Activated CD4-positive, alpha-beta T cell treated with anti-CD3 and anti-CD28 coated beads, Interleukin-2, amount 10 ng/mL, durations not matched to agents 7 days and 5 days (primary cell): Measurements from ENCODE around the gene SIN3A. TPM values are rescaled to one million over a fixed set of nuclear protein-coding genes. Genes with fewer than 3 reads are reported as not detected.
"Not testable (repeated sequence)": the region's sequence is repeated elsewhere in the genome, so short reads cannot be mapped to it uniquely, and the experiment has no call there.

Experiments used
- CTCF ChIA-PET: fragments of 350-600 bp; sonication (Branson Sonifier 250); formaldehyde crosslinking; loops from one replicate; lab custom pipeline; 2021; ENCODE audit warnings: antibody characterized with exemption; lab: Charles Lee
- POLR2A ChIA-PET: fragments of 350-600 bp; sonication (Branson Sonifier 250); formaldehyde crosslinking; loops from one replicate; lab custom pipeline; 2021; ENCODE audit warnings: antibody characterized with exemption; lab: Charles Lee
- DNase-seq: peaks from one replicate; pipeline ENCODE4 v3.0.0-alpha.2; 2020
- H3K27ac Mint-ChIP-seq: one replicate; pipeline ENCODE4 v1.8.0; 2021; ENCODE audit warnings: mild to moderate bottlenecking, moderate library complexity, mixed read lengths
- H3K27me3 Mint-ChIP-seq: one replicate; pipeline ENCODE4 v1.8.0; 2021; ENCODE audit warnings: mixed read lengths
- H3K36me3 Mint-ChIP-seq: one replicate; pipeline ENCODE4 v1.8.0; 2021; ENCODE audit warnings: low read depth, mixed read lengths
- H3K4me1 Mint-ChIP-seq: one replicate; pipeline ENCODE4 v1.8.0; 2021; ENCODE audit warnings: mixed read lengths
- H3K4me3 Mint-ChIP-seq: one replicate; pipeline ENCODE4 v1.8.0; 2021; ENCODE audit warnings: mild to moderate bottlenecking, moderate library complexity, mixed read lengths
- H3K9me3 Mint-ChIP-seq: one replicate; pipeline ENCODE4 v1.8.0; 2021; ENCODE audit warnings: mixed read lengths
- total RNA-seq, 2 experiments: library from RNA; stranded (reverse); gene quantifications; one replicate each; pipeline ENCODE4 v1.2.3, GENCODE V29; 2021

The SIN3A gene
- total RNA-seq, 2 experiments from 2014 or later: 106 to 115 TPM

DNA sequence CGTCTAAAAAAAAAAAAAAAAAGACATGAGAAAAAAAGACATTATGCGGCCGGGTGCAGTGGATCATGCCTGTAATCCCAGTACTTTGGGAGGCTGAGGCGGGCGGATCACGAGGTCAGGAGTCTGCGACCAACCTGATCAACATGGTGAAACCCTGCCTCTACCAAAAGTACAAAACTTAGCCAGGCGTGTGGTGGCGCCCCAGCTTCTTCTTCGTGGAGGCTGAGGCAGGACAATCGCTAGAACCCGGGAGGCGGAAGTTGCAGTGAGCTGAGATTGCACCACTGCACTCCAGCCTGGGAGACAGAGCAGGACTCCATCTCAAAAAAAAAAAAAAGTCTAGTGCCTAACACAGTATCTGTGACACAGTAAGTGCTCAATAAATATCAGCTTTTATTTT, 3.3 kb downstream of the SIN3A start:
- DNase-seq, POLR2A ChIA-PET, H3K27ac Mint-ChIP-seq, H3K4me3 Mint-ChIP-seq, H3K9me3 Mint-ChIP-seq, H3K27me3 Mint-ChIP-seq: not testable (repeated sequence)
- CTCF ChIA-PET: interaction anchor here (0.6 to 1.2 kb wide), 2 partner anchors 79 to 1999 kb away, joined by 3 to 4 read pairs; no protein-coding TSS in a partner anchor
- Mint-ChIP-seq H3K4me1 (peaks cover 54% of the 10 kb centered on the region), H3K36me3 (peaks cover 21% of the 10 kb centered on the region)

DNA sequence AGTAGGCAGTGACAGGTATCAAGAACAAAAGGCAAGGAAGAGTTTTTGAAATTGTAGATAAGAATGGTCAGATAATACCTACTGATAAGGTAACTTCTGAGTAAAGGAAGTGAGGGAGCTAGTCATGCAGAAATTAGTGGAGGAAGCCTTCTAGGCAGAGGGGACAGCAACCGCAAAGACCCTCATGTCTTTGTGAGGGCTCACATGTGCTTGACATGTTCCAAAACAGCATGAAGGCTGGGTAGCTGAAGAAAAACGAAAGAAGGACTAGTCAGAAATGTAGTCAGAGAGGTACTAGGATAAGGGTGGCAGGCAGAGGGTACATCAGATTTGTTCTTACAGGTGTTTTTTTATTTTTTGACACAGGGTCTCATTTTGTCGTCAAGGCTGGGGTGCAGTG, 5.3 kb downstream of the SIN3A start:
- ChIA-PET POLR2A (interaction anchor here (1.2 kb wide), 1 partner anchor 9 kb away, joined by 3 read pairs; no protein-coding TSS in a partner anchor), CTCF (interaction anchor here (0.6 to 1.5 kb wide), 4 partner anchors 9 to 34 kb away, joined by 3 to 5 read pairs (median 4); no protein-coding TSS in a partner anchor)
- peak overlapping the region; percentile 85 for H3K27ac Mint-ChIP-seq
- no peak for DNase-seq
- H3K36me3 Mint-ChIP-seq: peaks cover 29% of the 10 kb centered on the region
- H3K9me3 Mint-ChIP-seq: no peaks in the 10 kb centered on the region
- H3K4me1 Mint-ChIP-seq: peaks cover 53% of the 10 kb centered on the region
- H3K27me3 Mint-ChIP-seq: no peaks in the 10 kb centered on the region
- peak overlapping the region; percentile 38 for H3K4me3 Mint-ChIP-seq

DNA sequence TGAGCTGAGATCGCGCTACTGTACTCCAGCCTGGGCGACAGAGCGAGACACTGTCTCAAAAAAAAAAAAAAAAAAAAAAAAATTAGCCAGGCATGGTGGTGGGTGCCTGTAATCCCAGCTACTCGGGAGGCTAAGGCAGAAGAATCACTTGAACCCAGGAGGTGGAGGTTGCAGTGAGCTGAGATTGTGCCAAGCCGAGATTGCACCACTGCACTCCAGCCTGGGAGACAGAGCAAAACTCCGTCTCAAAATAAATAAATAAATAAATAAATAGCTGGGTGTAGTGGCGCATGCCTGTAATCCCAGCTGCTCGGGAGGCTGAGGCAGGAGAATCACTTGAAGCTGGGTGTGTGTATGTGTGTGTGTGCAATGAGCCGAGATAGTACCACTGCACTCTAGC, 6.2 kb downstream of the SIN3A start:
- Mint-ChIP-seq H3K27ac (peak overlapping the region; percentile 85), H3K4me1 (peaks cover 53% of the 10 kb centered on the region), H3K36me3 (peaks cover 35% of the 10 kb centered on the region)
- CTCF ChIA-PET: interaction anchor here (0.6 to 1.5 kb wide), 5 partner anchors 9 to 658 kb away, joined by 3 to 5 read pairs (median 3); no protein-coding TSS in a partner anchor
- H3K9me3 Mint-ChIP-seq, H3K4me3 Mint-ChIP-seq, DNase-seq, H3K27me3 Mint-ChIP-seq, POLR2A ChIA-PET: not testable (repeated sequence)

DNA sequence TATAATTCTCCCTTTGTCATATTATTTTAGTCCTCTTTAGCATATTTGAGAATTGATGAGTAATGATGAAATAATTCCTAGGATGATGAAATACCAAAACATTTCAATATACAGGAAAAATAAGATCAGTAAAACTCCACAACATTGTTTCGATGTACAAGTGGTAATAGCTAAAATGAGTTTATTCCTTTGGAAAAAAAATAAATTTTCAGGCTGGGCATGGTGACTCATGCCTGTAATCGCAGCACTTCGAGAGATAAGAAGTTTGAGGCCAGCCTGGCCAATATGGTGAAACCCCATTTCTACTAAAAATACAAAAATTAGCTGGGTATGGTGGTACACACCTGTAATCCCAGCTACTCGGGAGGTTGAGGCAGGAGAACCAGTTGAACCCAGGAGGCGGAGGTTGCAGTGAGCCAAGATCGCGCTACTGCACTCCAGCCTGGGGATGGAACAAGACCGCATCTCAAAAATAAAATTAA, 7.5 kb downstream of the SIN3A start:
- H3K27ac Mint-ChIP-seq, POLR2A ChIA-PET, H3K9me3 Mint-ChIP-seq, DNase-seq, H3K27me3 Mint-ChIP-seq, H3K4me3 Mint-ChIP-seq: not testable (repeated sequence)
- Mint-ChIP-seq H3K36me3 (peaks cover 36% of the 10 kb centered on the region), H3K4me1 (peaks cover 44% of the 10 kb centered on the region)
- CTCF ChIA-PET: interaction anchor here (0.9 kb wide), 1 partner anchor 203 kb away, joined by 3 read pairs; no protein-coding TSS in a partner anchor

DNA sequence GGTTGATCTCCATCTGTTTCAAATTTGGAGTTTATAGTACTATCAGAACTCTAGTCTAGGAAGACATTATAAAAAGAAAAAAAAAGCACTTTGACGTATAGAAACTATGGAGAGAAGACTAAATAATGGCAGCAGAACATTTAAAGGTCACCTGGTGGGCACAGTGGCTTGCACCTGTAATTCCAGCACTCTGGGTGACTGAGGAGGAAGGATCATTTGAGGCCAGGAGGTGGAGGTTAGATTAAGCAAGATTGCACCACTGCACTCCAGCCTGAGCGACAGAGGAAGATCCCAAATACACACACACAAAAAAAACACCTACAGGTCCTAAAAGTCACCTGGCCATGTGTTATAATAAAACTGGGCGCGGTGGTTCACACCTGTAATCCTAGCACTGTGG, 13.8 kb downstream of the SIN3A start:
- no peaks in the 10 kb centered on the region for H3K27me3 Mint-ChIP-seq
- no peak overlapping the region for H3K27ac Mint-ChIP-seq
- ChIA-PET POLR2A (no interaction called here), CTCF (no interaction called here)
- H3K4me1 Mint-ChIP-seq: peaks cover 38% of the 10 kb centered on the region
- H3K9me3 Mint-ChIP-seq: no peaks in the 10 kb centered on the region
- peaks cover 39% of the 10 kb centered on the region for H3K36me3 Mint-ChIP-seq
- H3K4me3 Mint-ChIP-seq: no peak overlapping the region
- DNase-seq: no peak

DNA sequence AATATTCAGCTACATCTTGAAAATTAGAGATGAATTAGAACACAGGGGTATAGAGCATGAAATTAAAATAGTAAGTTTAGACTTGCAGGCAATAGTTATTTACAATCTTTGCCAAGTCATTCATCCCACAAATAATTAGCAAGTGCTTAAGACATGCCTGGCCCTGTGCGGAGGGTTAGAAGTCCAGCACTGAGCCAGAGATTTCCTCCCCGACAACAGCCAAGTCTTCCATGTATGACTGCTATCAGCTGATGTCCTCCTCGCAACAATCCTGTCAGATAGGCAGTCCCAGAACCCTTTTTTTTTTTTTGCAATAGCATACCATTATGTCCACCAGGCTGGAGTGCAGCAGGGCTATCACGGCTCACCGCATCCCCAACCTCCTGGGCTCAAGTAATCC, 14.6 kb downstream of the SIN3A start:
- no peak for DNase-seq
- Mint-ChIP-seq H3K4me1 (peaks cover 40% of the 10 kb centered on the region), H3K4me3 (no peak overlapping the region), H3K27me3 (no peaks in the 10 kb centered on the region), H3K36me3 (peaks cover 37% of the 10 kb centered on the region), H3K9me3 (no peaks in the 10 kb centered on the region), H3K27ac (peak overlapping the region; percentile 69)
- POLR2A ChIA-PET: no interaction called here
- CTCF ChIA-PET: interaction anchor here (0.6 to 1.8 kb wide), 4 partner anchors 8 to 802 kb away, joined by 3 to 6 read pairs (median 4); partner anchors contain the start of gene MAN2C1

DNA sequence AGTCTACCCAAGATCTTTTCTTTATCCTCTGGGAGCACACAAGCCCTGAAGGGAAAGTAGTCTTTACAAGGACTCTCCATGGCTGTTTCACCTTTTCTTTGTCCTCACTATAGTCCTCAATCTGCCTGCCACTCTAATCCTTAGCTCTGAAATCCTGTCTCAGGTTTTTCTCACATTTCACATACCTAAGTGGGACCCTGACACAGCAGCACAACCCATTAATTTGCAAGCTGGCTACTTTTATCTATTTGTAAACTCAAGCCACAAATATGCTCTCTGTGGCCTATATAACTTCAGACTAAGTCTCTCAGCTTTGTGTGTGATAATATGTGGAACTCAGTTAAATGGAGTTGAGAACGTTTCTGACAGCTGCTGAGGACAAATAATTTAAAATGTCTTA, 19.8 kb downstream of the SIN3A start:
- POLR2A ChIA-PET: no interaction called here
- no peaks in the 10 kb centered on the region for H3K9me3 Mint-ChIP-seq

DNA sequence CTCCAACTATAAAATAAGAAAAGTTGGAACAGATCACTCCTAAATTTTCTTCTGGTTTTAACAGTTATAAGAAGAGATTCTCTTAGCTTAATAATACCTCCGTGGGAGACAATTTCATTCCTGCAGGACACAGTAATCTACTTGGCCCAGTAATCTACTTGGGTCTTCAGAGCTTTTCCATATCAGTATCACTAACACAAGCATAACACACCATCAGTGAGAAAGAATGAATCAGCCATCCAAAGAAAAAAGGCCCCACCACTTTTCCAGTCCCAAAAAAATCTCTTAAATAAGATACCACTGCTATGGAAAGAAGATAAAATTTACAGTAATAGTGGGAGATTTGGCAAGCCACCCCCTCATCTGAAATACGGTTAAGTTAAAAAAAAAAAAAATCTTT, 20.2 kb downstream of the SIN3A start:
- CTCF ChIA-PET: interaction anchor here (0.6 to 0.9 kb wide), 2 partner anchors 10 to 116 kb away, joined by 3 to 4 read pairs; no protein-coding TSS in a partner anchor
- Mint-ChIP-seq H3K4me1 (peaks cover 28% of the 10 kb centered on the region), H3K27ac (no peak overlapping the region), H3K36me3 (peaks cover 32% of the 10 kb centered on the region), H3K4me3 (no peak overlapping the region), H3K9me3 (no peaks in the 10 kb centered on the region), H3K27me3 (no peaks in the 10 kb centered on the region)
- no peak for DNase-seq
- POLR2A ChIA-PET: no interaction called here

More for the DNA sequence above, 19.8 kb downstream of the SIN3A start:
- Mint-ChIP-seq H3K36me3 (peaks cover 31% of the 10 kb centered on the region), H3K27ac (no peak overlapping the region), H3K4me3 (no peak overlapping the region), H3K27me3 (no peaks in the 10 kb centered on the region), H3K4me1 (peaks cover 26% of the 10 kb centered on the region)
- DNase-seq: no peak
- CTCF ChIA-PET: interaction anchor here (0.6 to 0.9 kb wide), 3 partner anchors 9 to 116 kb away, joined by 3 to 4 read pairs (median 3); no protein-coding TSS in a partner anchor

DNA sequence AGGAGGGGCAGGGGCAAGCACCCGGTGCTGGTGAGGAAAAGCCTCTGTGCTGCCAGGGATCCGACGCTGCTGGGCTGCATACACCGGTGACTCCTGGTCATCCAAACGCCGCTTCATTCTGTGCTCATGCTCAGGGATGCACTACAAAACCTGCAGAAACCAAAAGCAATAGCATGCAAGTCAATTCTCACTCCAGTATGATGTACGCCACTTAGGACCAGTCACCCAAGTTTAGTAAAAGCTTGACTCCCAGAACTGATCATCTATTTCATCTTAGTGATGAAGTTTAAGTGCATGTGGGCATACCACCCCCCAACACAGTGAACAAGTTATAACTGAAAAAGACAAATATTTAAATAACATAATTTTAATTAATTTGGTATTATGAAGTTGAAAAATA, 21.2 kb downstream of the SIN3A start:
- Mint-ChIP-seq H3K4me3 (no peak overlapping the region), H3K9me3 (no peaks in the 10 kb centered on the region), H3K27me3 (no peaks in the 10 kb centered on the region), H3K27ac (no peak overlapping the region), H3K4me1 (peaks cover 34% of the 10 kb centered on the region), H3K36me3 (peaks cover 29% of the 10 kb centered on the region)
- no peak for DNase-seq
- CTCF ChIA-PET: interaction anchor here (0.6 kb wide), 1 partner anchor 1467 kb away, joined by 3 read pairs; no protein-coding TSS in a partner anchor
- POLR2A ChIA-PET: no interaction called here

DNA sequence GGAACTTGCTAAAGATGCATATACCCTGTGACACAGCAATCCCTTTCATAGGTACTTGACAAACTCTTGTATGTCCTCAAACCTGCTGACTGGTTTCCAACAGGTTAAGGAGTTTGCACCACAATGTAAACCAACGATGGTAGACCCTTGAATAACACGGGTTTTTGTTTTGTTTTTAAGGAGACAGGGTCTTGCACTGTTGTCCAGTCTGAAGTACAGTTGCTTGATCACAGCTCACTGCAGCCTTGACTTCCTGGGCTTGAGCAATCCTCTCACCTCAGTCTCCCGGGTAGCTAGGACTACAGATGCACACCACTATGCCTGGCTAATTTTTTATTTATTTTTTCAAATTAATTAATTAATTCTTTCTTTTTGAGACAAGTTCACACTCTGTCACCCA, 23.3 kb downstream of the SIN3A start:
- POLR2A ChIA-PET: no interaction called here
- Mint-ChIP-seq H3K27ac (no peak overlapping the region), H3K4me1 (peaks cover 27% of the 10 kb centered on the region), H3K4me3 (no peak overlapping the region), H3K9me3 (no peaks in the 10 kb centered on the region), H3K36me3 (peaks cover 22% of the 10 kb centered on the region), H3K27me3 (no peaks in the 10 kb centered on the region)
- no peak for DNase-seq
- CTCF ChIA-PET: interaction anchor here (1.5 kb wide), 1 partner anchor 60 kb away, joined by 3 read pairs; no protein-coding TSS in a partner anchor

DNA sequence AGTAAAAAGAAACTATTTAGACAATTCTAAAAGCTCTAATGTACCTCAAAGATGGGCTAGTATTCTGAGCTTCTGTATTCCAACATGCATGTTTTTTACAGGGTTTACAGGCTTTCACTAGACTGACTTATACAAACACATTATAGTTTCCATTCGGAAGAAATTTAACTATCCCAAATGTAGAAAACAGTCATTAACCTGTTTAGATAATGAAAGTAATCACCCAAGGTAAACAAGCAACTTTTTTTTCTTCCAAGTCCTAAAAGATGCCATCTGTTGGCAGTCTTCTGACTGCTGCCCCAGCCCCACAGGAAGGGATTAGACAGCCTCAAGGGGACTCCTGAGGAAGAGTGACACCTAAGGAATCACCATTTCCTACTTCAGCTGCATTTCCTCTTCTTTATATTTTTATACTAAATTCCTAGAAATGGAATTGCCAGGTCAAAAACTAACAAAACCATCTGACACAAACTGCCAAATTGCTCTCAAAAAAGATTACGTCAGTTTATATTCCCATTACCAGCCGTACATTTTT, 25.5 kb downstream of the SIN3A start:
- Mint-ChIP-seq H3K27ac (peak overlapping the region; percentile 66), H3K4me1 (peaks cover 18% of the 10 kb centered on the region), H3K4me3 (no peak overlapping the region), H3K36me3 (peaks cover 38% of the 10 kb centered on the region), H3K27me3 (no peaks in the 10 kb centered on the region), H3K9me3 (no peaks in the 10 kb centered on the region)
- POLR2A ChIA-PET: no interaction called here
- no peak for DNase-seq
- CTCF ChIA-PET: no interaction called here

DNA sequence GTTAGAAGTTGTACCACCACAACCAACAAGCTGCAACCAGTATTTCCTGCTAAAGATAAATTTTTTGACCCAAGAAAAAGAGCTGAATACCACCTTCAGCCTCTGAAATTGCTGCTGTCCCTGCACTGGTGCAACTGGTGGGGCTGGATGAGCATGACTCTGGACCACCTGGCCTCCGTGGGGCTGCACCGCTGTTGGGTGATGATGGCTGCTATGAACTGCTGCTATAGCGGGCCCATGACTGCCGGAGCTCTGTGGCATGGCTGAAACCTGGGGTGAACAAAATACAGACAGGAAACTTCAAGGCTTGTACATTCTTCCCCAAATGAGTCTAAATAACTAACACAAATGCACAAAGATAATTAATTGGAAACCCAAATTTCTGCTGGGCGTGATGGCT, 28.9 kb downstream of the SIN3A start:
- POLR2A ChIA-PET: interaction anchor here (0.6 kb wide), 1 partner anchor 63 kb away, joined by 3 read pairs; no protein-coding TSS in a partner anchor
- H3K4me1 Mint-ChIP-seq: peaks cover 15% of the 10 kb centered on the region

DNA sequence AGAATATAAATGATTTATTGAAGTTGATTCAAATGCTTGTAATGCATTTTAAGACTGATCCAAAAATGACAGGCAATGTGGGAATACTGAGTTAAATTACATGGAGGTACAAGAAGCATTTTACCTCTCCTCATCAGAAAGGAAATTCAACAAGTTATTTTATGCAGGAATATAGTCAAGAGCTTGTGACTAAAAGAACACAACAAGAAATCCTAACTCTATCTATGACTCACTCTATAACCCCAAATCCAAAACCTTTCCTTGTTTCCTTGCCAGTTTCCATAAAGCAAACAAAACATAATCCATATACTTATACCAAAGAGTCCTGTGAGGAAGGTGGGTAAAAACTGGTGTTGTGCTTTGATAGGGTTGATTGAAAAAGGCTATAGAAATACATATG, 30.8 kb downstream of the SIN3A start:
- H3K4me3 Mint-ChIP-seq: no peak overlapping the region
- DNase-seq: no peak
- no peaks in the 10 kb centered on the region for H3K27me3 Mint-ChIP-seq
- ChIA-PET CTCF (interaction anchor here (1.4 kb wide), 1 partner anchor 11 kb away, joined by 3 read pairs; no protein-coding TSS in a partner anchor), POLR2A (no interaction called here)
- H3K27ac Mint-ChIP-seq: no peak overlapping the region
- H3K36me3 Mint-ChIP-seq: peaks cover 34% of the 10 kb centered on the region
- peaks cover 12% of the 10 kb centered on the region for H3K4me1 Mint-ChIP-seq
- no peaks in the 10 kb centered on the region for H3K9me3 Mint-ChIP-seq

More for the DNA sequence above, 28.9 kb downstream of the SIN3A start:
- CTCF ChIA-PET: interaction anchor here (1.0 kb wide), 1 partner anchor 11 kb away, joined by 3 read pairs; no protein-coding TSS in a partner anchor
- Mint-ChIP-seq H3K4me3 (no peak overlapping the region), H3K36me3 (peaks cover 34% of the 10 kb centered on the region), H3K27ac (no peak overlapping the region), H3K9me3 (no peaks in the 10 kb centered on the region), H3K27me3 (no peaks in the 10 kb centered on the region)
- DNase-seq: no peak
